GM23338 (cell line): Measurements from ENCODE around the gene CRTC1. TPM values are rescaled to one million over a fixed set of nuclear protein-coding genes. Genes with fewer than 3 reads are reported as not detected.

Source experiments
- ATAC-seq: fragments of 200-7000 bp; cut with Tn5 transposase; 3 replicates; pipeline ENCODE4 v1.9.1; 2020
- DNase-seq: peaks from one replicate; pipeline ENCODE4 v3.0.0-alpha.2; 2015; ENCODE audit warnings: low spot score
- H2AFZ ChIP-seq: fragments of 200-600 bp; sonication (generic); 2 replicates; pipeline ENCODE4 v1.8.0; 2016; ENCODE audit warnings: antibody characterized with exemption, mild to moderate bottlenecking, moderate library complexity
- H3F3A ChIP-seq: fragments of 200-600 bp; sonication (generic); replicated peaks from 2 replicates; pipeline ENCODE4 v1.8.0; 2017; ENCODE audit warnings: antibody characterized with exemption, mixed run types, low read depth
- H3K27ac ChIP-seq: fragments of 200-600 bp; sonication (generic); 2 replicates; pipeline ENCODE4 v1.6.1; 2016; ENCODE audit warnings: low read depth
- H3K27me3 ChIP-seq: fragments of 200-600 bp; sonication (generic); 2 replicates; pipeline ENCODE4 v1.8.0; 2016; ENCODE audit warnings: mild to moderate bottlenecking, mixed run types, moderate library complexity; ENCODE audit not compliant: insufficient read depth
- H3K36me3 ChIP-seq: fragments of 200-600 bp; sonication (generic); 2 replicates; pipeline ENCODE4 v1.8.0; 2016; ENCODE audit warnings: mild to moderate bottlenecking; ENCODE audit not compliant: insufficient read depth
- H3K4me1 ChIP-seq: fragments of 200-600 bp; sonication (generic); 2 replicates; pipeline ENCODE4 v1.8.0; 2016; ENCODE audit warnings: mild to moderate bottlenecking, moderate library complexity; ENCODE audit not compliant: insufficient read depth
- H3K4me2 ChIP-seq: fragments of 200-600 bp; sonication (generic); 2 replicates; pipeline ENCODE4 v1.7.1; 2017; ENCODE audit warnings: mixed run types
- H3K4me3 ChIP-seq: fragments of 200-600 bp; sonication (generic); 2 replicates; pipeline ENCODE4 v1.6.1; 2016; ENCODE audit warnings: mixed run types
- H3K79me2 ChIP-seq: fragments of 200-600 bp; sonication (generic); replicated peaks from 2 replicates; pipeline ENCODE4 v1.8.0; 2017; ENCODE audit warnings: mild to moderate bottlenecking; ENCODE audit not compliant: insufficient read depth
- H3K9me2 ChIP-seq: fragments of 200-600 bp; sonication (generic); 2 replicates; pipeline ENCODE4 v1.8.0; 2017; ENCODE audit not compliant: insufficient read depth
- H4K20me1 ChIP-seq: fragments of 200-600 bp; sonication (generic); replicated peaks from 2 replicates; pipeline ENCODE4 v1.8.0; 2017; ENCODE audit warnings: mild to moderate bottlenecking; ENCODE audit not compliant: insufficient read depth
- H3K27ac Mint-ChIP-seq: 2 replicates; pipeline ENCODE4 v1.8.0; 2020; ENCODE audit warnings: inconsistent platforms, mild to moderate bottlenecking, moderate library complexity, mixed read lengths
- H3K27me3 Mint-ChIP-seq: 3 replicates; pipeline ENCODE4 v1.8.0; 2022; ENCODE audit warnings: low read depth, mild to moderate bottlenecking, moderate library complexity, mixed read lengths, inconsistent platforms; ENCODE audit not compliant: insufficient read depth, poor library complexity
- H3K36me3 Mint-ChIP-seq: 3 replicates; pipeline ENCODE4 v1.8.0; 2021; ENCODE audit warnings: low read depth, mild to moderate bottlenecking, inconsistent platforms, moderate library complexity, mixed read lengths
- H3K4me1 Mint-ChIP-seq: 3 replicates; pipeline ENCODE4 v1.8.0; 2020; ENCODE audit warnings: mild to moderate bottlenecking, inconsistent platforms, mixed read lengths
- H3K4me3 Mint-ChIP-seq: 3 replicates; pipeline ENCODE4 v1.8.0; 2021; ENCODE audit warnings: moderate library complexity, mild to moderate bottlenecking, inconsistent platforms, mixed read lengths
- H3K9me3 Mint-ChIP-seq: 3 replicates; pipeline ENCODE4 v1.8.0; 2020; ENCODE audit warnings: moderate library complexity, mild to moderate bottlenecking, inconsistent platforms, mixed read lengths
- CREB1 ChIP-seq: fragments of 250-450 bp; sonication (Bioruptor Pico); IDR thresholded peaks from 2 replicates; pipeline ENCODE4 v1.5.0; 2020; ENCODE audit warnings: low read depth, mild to moderate bottlenecking, moderate library complexity
- EZH2 ChIP-seq: fragments of 200-600 bp; sonication (generic); IDR thresholded peaks from one replicate; pipeline ENCODE4 v1.8.0; 2017; ENCODE audit warnings: antibody characterized with exemption, mild to moderate bottlenecking, low read depth; ENCODE audit not compliant: unreplicated experiment
- EZH2phosphoT487 ChIP-seq: fragments of 200-600 bp; sonication (generic); IDR thresholded peaks from one replicate; pipeline ENCODE4 v1.8.1; 2018; ENCODE audit warnings: antibody characterized with exemption; ENCODE audit not compliant: unreplicated experiment
- POLR2AphosphoS5 ChIP-seq: IDR thresholded peaks from 2 replicates; pipeline ENCODE4 v1.6.1; 2016; ENCODE audit warnings: antibody characterized with exemption, low read depth
- STAT1 ChIP-seq: IDR thresholded peaks from one replicate; pipeline ENCODE4 v1.6.1; 2016; ENCODE audit warnings: antibody characterized with exemption; ENCODE audit not compliant: unreplicated experiment
- ZNF114 ChIP-seq: fragments of 250-450 bp; sonication (Bioruptor Pico); IDR thresholded peaks from 2 replicates; pipeline ENCODE4 v1.5.0; 2020; ENCODE audit warnings: mild to moderate bottlenecking, moderate library complexity
- ZNF331 ChIP-seq: fragments of 250-450 bp; sonication (Bioruptor Pico); IDR thresholded peaks from 2 replicates; pipeline ENCODE4 v1.5.0; 2020; ENCODE audit warnings: low read depth, mild to moderate bottlenecking, moderate library complexity
- polyA plus RNA-seq: library from polyadenylated mRNA; unstranded; fragments of >200 nt; fragmentation: Nextera tagmentation; extraction: Ambion mirVana; gene quantifications from 2 replicates; pipeline ENCODE4 v1.2.1, GENCODE V29; 2016
- total RNA-seq: library from RNA; depleted of rRNA; stranded (reverse); fragments of >200 nt; shearing (Covaris generic); gene quantifications from 2 replicates; pipeline ENCODE4 v1.2.3, GENCODE V29; 2014
- TF ChIP-seq, protein P1 (sequence below), 2 experiments: fragments of 200-600 bp in 1 of 2; sonication (generic) in 1 of 2; conservative IDR thresholded peaks; 2 replicates each; pipeline versions ENCODE4 v1.5.1 to v1.6.1; 2016 to 2017; ENCODE audit warnings: antibody characterized with exemption in 2 of 2, low read depth in 2 of 2, mild to moderate bottlenecking in 2 of 2, moderate library complexity in 1 of 2
- TF ChIP-seq, protein P2 (sequence below): IDR thresholded peaks from 2 replicates; pipeline ENCODE4 v1.6.1; 2016; ENCODE audit warnings: antibody characterized with exemption
- TF ChIP-seq, protein P3 (sequence below): fragments of 250-450 bp; sonication (Bioruptor Pico); IDR thresholded peaks from 2 replicates; pipeline ENCODE4 v1.5.0; 2020; ENCODE audit warnings: mild to moderate bottlenecking, moderate library complexity

CRTC1 gene
- total and polyA plus RNA-seq, 2 experiments from 2014 or later, result 5.4 to 8.4 TPM

GRCh38 chr19:18764591-18765051, 81.1 kb downstream of the CRTC1 start:
- DNase-seq, result no peak
- no peak for ATAC-seq
- 0 out of 2 replicates have a peak, but pooled peaks cover 3% of the 10 kb centered on the region for H3F3A ChIP-seq
- H3K36me3 ChIP-seq, result no peaks in the 10 kb centered on the region
- peaks cover 6% of the 10 kb centered on the region; the same call in 1 of the 3 replicates for H3K4me1 Mint-ChIP-seq
- TF ChIP-seq, protein P1, sequence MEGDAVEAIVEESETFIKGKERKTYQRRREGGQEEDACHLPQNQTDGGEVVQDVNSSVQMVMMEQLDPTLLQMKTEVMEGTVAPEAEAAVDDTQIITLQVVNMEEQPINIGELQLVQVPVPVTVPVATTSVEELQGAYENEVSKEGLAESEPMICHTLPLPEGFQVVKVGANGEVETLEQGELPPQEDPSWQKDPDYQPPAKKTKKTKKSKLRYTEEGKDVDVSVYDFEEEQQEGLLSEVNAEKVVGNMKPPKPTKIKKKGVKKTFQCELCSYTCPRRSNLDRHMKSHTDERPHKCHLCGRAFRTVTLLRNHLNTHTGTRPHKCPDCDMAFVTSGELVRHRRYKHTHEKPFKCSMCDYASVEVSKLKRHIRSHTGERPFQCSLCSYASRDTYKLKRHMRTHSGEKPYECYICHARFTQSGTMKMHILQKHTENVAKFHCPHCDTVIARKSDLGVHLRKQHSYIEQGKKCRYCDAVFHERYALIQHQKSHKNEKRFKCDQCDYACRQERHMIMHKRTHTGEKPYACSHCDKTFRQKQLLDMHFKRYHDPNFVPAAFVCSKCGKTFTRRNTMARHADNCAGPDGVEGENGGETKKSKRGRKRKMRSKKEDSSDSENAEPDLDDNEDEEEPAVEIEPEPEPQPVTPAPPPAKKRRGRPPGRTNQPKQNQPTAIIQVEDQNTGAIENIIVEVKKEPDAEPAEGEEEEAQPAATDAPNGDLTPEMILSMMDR (conservative IDR thresholded peaks at IDR 0.05; ENCODE audit: low read depth in 2 of 2), result no peak
- TF ChIP-seq CREB1 (no peak), POLR2AphosphoS5 (no peak; the same call in 1 of the 2 replicates), EZH2phosphoT487 (no peak), ZNF114 (CRISPR knock-in tag) (no peak), EZH2 (no peak), ZNF331 (CRISPR knock-in tag) (no peak), STAT1 (no peak)
- TF ChIP-seq, protein P2, sequence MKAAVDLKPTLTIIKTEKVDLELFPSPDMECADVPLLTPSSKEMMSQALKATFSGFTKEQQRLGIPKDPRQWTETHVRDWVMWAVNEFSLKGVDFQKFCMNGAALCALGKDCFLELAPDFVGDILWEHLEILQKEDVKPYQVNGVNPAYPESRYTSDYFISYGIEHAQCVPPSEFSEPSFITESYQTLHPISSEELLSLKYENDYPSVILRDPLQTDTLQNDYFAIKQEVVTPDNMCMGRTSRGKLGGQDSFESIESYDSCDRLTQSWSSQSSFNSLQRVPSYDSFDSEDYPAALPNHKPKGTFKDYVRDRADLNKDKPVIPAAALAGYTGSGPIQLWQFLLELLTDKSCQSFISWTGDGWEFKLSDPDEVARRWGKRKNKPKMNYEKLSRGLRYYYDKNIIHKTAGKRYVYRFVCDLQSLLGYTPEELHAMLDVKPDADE, result no peak
- TF ChIP-seq, protein P3, sequence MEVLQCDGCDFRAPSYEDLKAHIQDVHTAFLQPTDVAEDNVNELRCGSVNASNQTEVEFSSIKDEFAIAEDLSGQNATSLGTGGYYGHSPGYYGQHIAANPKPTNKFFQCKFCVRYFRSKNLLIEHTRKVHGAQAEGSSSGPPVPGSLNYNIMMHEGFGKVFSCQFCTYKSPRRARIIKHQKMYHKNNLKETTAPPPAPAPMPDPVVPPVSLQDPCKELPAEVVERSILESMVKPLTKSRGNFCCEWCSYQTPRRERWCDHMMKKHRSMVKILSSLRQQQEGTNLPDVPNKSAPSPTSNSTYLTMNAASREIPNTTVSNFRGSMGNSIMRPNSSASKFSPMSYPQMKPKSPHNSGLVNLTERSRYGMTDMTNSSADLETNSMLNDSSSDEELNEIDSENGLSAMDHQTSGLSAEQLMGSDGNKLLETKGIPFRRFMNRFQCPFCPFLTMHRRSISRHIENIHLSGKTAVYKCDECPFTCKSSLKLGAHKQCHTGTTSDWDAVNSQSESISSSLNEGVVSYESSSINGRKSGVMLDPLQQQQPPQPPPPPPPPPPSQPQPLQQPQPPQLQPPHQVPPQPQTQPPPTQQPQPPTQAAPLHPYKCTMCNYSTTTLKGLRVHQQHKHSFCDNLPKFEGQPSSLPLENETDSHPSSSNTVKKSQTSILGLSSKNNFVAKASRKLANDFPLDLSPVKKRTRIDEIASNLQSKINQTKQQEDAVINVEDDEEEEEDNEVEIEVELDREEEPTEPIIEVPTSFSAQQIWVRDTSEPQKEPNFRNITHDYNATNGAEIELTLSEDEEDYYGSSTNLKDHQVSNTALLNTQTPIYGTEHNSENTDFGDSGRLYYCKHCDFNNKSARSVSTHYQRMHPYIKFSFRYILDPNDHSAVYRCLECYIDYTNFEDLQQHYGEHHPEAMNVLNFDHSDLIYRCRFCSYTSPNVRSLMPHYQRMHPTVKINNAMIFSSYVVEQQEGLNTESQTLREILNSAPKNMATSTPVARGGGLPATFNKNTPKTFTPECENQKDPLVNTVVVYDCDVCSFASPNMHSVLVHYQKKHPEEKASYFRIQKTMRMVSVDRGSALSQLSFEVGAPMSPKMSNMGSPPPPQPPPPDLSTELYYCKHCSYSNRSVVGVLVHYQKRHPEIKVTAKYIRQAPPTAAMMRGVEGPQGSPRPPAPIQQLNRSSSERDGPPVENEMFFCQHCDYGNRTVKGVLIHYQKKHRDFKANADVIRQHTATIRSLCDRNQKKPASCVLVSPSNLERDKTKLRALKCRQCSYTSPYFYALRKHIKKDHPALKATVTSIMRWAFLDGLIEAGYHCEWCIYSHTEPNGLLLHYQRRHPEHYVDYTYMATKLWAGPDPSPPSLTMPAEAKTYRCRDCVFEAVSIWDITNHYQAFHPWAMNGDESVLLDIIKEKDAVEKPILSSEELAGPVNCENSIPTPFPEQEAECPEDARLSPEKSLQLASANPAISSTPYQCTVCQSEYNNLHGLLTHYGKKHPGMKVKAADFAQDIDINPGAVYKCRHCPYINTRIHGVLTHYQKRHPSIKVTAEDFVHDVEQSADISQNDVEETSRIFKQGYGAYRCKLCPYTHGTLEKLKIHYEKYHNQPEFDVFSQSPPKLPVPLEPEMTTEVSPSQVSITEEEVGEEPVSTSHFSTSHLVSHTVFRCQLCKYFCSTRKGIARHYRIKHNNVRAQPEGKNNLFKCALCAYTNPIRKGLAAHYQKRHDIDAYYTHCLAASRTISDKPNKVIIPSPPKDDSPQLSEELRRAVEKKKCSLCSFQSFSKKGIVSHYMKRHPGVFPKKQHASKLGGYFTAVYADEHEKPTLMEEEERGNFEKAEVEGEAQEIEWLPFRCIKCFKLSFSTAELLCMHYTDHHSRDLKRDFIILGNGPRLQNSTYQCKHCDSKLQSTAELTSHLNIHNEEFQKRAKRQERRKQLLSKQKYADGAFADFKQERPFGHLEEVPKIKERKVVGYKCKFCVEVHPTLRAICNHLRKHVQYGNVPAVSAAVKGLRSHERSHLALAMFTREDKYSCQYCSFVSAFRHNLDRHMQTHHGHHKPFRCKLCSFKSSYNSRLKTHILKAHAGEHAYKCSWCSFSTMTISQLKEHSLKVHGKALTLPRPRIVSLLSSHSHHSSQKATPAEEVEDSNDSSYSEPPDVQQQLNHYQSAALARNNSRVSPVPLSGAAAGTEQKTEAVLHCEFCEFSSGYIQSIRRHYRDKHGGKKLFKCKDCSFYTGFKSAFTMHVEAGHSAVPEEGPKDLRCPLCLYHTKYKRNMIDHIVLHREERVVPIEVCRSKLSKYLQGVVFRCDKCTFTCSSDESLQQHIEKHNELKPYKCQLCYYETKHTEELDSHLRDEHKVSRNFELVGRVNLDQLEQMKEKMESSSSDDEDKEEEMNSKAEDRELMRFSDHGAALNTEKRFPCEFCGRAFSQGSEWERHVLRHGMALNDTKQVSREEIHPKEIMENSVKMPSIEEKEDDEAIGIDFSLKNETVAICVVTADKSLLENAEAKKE, result no peak
- H3K4me1 ChIP-seq, result no peaks in the 10 kb centered on the region
- no peaks in the 10 kb centered on the region for H3K9me3 Mint-ChIP-seq
- peaks cover 7% of the 10 kb centered on the region for H4K20me1 ChIP-seq
- H3K27ac ChIP-seq, result no peak overlapping the region
- H2AFZ ChIP-seq, result no peak overlapping the region
- H3K79me2 ChIP-seq, result no peaks in the 10 kb centered on the region
- peaks cover 61% of the 10 kb centered on the region for H3K27me3 ChIP-seq
- H3K4me2 ChIP-seq, result no peak overlapping the region
- no peak overlapping the region for H3K4me3 ChIP-seq
- no peaks in the 10 kb centered on the region for H3K9me2 ChIP-seq
- H3K27ac Mint-ChIP-seq, result no peak overlapping the region
- peaks cover 32% of the 10 kb centered on the region for H3K27me3 Mint-ChIP-seq
- H3K36me3 Mint-ChIP-seq, result no peaks in the 10 kb centered on the region
- H3K4me3 Mint-ChIP-seq, result no peak overlapping the region
